Stimulated activated CD4-positive, alpha-beta T cell treated with anti-CD3 and anti-CD28 coated beads, Interleukin-4, amount 100 ng/mL, for 24 hours (primary cell): ENCODE measurements around the gene RAD18.

Source experiments
- DNase-seq: peaks from one replicate; pipeline ENCODE4 v3.0.0-alpha.2; 2020

The RAD18 gene, protein sequence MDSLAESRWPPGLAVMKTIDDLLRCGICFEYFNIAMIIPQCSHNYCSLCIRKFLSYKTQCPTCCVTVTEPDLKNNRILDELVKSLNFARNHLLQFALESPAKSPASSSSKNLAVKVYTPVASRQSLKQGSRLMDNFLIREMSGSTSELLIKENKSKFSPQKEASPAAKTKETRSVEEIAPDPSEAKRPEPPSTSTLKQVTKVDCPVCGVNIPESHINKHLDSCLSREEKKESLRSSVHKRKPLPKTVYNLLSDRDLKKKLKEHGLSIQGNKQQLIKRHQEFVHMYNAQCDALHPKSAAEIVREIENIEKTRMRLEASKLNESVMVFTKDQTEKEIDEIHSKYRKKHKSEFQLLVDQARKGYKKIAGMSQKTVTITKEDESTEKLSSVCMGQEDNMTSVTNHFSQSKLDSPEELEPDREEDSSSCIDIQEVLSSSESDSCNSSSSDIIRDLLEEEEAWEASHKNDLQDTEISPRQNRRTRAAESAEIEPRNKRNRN

DNA sequence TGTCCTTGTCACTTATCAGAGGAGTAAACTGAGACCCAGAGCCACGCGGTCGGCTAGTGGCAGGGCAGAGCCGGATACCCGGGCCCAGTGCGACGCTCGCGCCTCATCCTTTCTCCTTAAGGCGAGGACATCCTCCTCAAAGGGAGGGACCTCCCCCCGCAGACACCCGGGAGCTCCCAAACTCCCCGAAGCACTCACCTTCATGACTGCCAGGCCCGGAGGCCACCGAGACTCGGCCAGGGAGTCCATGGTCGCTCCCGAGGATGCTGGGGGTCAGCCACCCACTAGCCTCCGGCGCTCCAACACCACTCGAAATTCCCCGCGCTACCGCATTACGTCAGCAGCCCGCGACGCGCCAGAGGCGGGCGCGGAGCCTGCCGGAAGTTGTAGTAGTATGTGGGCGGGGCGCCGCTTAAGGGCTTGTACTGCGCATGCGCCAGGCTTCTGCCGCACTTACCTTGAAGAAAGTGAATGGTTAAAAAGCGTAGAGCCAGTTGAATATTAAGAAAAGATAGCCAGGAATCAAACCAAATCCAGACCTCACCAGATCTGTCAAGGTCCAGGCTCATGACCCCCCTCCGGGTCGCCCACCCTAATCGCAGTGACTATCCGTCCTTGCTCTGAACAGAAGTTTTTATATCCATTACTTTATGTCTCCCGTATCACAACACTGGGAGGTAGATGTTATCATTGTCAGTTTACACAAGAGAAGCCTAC is at the start of gene RAD18:
Gene RAD18 (minus strand): TSS at position 336 of the 717 bp plus-strand sequence. CDS start 87 bp downstream, at position 249.
- DNase-seq = peak; percentile 92

DNA sequence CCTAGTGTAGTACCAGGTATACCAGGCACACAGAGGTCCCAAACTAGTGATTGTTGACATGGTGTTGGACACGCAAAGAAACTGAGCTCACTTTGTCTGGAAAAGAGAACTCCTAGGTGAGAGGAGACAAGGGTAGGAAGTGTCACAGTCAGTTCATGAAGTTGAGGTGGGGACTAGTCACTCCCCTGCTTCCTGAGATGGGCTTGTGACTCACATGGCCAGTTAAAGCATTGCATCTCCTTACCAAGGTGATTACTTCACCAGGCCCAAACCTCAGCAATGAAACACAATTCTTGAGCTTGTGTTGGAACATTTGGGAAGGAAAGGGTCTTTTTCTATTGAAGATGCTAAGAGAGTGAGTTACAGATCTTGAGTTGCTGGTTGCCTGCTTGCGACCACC is 49.2 kb upstream of the RAD18 start:
- no peak for DNase-seq

DNA sequence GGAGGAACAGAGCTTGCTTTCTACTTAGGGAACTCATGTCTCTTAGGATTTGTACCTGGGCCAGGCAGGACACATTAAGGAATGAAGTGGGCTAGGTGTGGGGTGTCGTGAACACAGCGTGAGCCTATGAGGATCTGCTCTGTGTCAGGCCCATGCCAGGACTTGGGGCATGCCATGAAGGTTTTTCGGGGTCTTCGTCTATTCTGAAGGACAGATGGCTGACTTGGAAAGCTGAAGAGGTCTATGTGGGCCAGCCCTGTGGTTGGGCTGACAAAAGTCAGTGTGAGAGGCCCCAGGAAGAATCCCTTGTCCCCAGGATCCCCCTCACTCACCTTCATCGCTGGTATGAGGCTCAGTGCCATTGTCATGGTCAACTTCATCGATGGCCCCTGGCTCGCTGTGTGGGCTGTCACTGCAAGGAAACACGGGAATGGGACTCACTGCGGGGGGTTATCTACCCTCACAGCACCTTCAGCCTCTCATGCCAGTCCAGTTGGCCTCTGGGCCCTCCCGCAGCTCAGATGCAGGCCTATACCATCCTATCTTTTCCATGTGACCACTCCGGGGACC is 46.8 kb upstream of the RAD18 start:
- no peak for DNase-seq

DNA sequence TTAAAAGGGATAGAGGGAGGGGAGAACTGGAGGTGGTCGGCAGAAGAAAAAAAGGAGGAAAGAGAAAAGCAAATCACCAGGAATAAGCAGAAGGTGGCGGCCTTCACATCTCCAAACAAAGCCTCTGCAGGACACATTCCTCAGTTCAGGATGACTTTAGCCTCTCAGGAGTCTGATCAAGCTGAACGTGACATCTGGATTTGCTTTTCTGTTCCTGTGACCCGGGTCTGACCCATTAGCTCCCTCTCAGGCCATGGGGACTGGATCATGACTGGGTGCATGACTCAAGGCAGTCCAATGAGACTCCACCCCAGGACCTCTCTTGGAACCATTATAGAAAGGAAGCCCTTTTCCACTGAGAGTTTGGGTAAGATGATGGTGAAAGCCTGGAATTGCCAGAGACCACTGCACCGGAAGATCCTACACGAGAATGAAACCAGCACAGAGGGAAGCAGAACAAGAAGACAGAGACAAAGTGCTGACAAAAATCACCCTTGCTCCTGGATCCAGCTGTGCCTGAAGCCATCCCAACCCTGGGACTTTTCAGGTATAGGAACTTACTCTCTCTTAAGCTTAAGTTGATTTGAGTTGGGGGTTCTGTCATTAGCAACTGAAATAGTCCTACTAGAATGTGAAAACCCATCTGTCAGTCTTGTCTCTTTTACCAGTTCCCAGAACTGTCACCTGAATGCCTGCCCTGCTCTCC is 45.4 kb upstream of the RAD18 start:
- DNase-seq = no peak

DNA sequence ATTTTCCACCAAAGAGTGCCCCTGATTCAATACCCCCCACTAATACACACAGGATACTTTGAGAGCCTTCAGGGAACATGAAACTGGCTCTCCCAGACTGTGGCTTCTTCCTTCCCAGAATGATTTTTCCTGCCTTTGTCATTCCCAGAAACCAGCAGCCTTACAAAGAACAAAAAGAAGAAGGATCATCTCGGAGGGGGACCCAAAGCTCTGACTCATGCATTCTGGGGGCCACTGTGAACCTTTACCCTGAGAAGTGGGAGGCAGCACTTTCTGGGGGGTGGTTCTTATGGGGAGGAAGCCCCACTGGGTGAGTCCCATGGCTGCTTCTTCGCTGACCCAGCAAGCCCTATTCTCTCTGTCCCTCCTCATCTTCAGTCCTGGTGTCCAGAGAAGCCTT is 44.7 kb upstream of the RAD18 start:
- no peak for DNase-seq

DNA sequence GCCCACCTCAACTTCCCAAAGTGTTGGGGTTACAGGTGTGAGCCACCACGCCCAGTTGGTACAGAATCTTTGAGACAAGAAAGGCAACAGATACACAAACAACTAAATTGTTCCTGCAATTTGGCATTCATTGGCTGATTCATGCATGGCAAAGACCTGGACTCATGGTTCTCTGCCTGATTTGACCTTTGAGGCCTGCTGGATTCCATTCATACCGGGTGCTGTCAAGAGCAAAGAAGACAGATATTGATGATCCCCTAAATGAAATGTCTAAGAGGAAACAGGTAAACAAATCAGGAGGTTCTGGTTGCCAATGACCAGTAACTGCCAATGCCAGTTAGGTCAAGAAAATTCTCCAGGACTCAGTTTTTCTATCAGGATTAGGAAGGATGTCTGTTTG is 43.9 kb upstream of the RAD18 start:
- DNase-seq = no peak

DNA sequence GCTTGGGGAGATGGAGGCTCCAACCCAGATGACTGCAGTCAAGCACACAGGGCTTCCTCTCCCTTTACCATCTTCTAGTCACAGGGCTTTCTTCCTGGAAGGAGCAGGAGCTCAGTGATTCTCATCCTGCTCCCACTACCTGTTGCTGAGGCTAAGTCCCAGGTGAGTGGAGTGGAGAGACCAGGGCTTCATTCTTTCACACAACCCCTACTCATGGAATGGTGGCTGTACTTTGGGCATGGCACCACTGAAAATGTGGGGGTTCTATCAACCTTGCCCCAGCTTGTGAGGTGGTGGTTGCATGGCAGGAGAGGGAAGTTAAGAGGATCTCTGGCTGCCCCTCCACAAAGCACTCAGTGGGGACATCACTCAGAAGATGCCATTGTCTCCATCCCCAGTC is 36.8 kb upstream of the RAD18 start:
- no peak for DNase-seq

DNA sequence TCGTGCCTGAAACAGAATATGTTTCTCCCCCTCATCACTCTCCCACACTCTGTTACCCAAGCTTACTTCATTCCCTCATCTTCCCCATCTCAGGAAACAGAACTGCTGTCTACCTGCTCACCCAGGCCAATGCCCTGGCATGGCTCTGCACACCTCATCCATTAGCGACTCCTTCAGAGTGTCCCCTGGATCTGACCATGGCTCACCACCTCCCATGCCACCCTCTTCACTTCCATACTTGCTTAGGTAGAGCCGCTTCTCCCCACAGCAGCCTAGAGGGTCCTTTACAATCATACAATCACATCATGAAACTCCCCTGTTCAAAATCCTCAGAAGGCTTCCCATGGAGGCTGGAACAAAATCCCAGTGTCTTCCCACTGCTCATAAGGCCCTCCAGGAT is 33.9 kb upstream of the RAD18 start:
- no peak for DNase-seq

DNA sequence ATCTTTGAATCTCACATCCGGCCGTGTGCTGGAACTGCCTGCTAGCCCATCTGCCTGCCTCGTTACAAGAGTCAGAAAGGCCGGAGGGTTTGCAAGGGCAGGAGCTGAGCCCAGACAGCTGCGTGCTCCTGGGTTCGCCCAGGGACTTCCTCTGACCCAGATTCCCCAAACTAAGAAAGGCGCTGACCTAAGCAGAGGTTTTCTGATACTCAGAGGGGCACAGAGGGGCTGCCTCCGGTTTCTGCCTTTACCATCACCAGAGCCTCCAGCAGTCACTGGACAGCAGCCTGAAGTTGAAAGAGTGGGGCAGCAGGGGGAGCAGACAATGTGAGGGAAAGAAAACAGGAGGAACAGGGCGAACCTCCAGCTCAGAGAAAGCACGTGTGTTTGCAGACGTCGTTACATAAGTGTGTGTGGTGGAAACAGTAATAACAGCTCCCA is 33.4 kb upstream of the RAD18 start:
- DNase-seq = no peak

DNA sequence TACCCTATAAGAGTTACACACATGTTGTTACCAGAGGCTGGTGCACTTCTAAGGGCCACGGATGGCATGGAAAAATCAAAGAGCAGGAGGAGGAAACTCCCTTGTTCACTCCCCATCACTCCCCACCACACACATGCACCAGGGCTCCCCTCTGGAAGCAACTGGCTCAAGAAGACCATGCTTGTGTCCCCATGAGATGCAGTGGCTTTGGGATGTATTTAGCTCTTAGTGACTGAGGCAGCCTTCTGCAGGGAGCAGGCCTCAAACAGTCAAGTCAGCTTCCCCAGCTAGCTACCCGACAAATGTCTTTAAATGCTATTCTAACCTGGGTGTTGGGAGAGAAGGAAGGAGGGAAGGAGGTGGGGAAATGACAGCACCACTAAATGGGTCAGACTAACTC is 32.9 kb upstream of the RAD18 start:
- DNase-seq = no peak

DNA sequence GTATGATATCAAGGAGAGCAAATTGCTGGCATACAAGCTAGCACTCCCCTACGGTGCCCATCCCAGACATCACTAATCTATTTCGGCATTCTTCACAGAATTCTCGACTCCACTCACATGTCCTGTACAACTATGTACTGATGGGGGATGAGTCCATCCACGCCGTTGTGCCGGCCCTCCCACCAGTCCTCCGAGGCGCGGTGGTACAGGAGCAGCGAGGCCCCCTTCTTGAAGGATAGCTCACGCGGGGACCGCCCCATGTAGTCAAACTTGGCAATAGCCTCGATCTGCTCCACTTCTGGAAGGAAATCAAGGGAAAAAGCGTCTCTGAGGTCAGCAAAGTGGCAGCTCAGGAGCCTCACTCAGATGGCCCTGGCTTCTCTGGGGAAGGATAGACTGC is 31.0 kb upstream of the RAD18 start:
- no peak for DNase-seq

DNA sequence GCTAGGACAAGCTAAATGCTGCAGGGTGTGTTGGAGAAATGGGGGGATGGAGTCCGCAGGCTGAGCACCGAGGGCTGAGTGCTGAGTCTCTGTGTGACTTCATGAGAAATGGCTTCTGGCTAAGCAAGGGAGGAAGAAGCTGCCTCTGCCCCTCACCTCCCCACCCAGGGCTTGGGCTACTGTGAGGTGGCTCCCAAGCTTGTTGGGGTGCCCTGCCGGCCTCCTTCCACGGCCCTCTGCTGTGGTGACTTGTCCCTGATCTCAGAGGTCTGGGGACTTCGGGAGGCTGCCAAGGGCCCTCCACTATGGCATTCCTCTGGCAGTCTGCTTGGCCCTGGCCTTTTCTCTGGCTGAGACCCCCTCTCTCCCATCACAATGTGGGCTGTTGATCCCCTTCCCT is 30.1 kb upstream of the RAD18 start:
- no peak for DNase-seq

DNA sequence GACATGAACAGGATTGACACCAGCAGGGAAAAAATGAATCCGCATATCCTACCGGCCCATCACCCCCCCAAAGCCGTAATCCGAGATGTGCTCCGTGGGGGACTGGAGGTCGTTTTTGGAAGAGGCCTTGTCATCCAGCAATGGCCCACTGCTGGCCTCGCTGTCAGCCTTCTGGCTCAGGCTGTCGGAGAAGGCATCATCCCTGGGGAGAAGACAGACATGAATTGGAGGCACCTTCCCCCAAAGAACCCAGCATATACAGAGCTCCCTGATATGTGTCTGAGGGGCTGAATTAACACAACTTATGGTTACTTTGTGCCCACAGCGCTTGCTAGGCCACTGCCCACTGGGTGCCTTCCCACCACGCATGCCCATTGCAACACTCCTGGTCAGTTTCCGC is 29.6 kb upstream of the RAD18 start:
- DNase-seq = no peak

DNA sequence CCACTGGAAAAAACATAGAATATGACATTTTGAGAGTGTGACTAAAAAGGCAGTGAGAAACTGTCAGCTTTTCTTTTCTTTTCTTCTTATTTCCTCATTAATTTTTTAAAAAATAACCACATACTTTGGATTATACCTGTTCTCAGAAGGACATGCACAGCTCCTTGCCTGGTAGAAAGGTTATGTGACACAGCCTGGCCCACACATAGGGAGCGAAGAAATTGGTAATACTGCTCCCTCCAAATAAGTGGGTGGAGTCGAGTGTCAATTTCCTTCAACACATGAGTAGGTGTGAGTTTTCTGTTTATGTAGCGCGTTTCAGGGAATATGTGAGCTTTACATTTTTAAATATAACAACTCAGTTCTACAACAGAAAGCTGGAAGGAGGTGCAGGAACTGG is 28.9 kb upstream of the RAD18 start:
- no peak for DNase-seq

DNA sequence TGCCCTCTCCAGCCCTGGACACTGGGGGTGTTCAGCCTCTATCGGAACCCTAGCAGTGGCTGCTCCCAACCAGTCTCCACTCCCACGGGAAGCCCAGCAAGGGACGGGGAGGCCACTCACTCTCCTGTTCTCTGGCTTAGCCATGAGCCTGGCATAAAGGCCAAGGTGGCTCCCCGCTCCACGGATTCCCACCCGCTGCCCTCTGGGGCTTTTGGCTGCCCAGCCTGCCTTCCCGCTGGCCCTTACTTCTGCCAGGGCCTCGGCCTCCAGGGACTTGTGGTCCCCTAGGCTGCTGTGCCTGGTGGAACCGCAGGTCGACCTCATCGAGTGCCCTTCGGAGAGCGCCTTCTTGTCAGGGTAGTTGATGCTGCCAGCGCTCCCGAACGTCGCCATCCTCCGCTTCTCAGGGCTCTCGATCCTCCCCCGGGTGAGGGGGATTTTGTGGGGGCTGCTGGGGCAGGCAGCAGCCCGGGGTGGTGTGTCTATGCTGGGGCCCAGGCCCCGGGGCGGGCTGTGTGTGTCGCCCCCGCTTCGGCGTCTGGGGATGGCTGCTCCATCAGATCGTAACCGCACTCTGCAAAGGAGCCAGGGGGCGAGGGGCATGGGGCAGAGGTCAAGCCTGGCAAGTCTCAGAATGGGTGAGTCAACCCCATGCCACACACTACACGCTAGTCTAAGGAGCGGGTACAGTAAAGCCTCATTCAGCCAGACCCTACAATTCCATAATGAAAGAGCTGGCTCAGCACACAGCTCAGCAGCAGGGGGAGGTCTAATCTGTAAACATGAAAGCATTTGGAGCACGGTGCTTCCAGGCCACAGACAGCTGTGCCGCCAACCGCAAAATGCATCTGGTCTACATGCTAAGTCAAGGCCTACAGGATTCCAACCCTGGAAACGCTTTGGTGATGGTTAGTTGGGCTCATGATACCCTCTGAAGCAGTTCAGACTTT is 27.3 kb upstream of the RAD18 start:
- DNase-seq = no peak

DNA sequence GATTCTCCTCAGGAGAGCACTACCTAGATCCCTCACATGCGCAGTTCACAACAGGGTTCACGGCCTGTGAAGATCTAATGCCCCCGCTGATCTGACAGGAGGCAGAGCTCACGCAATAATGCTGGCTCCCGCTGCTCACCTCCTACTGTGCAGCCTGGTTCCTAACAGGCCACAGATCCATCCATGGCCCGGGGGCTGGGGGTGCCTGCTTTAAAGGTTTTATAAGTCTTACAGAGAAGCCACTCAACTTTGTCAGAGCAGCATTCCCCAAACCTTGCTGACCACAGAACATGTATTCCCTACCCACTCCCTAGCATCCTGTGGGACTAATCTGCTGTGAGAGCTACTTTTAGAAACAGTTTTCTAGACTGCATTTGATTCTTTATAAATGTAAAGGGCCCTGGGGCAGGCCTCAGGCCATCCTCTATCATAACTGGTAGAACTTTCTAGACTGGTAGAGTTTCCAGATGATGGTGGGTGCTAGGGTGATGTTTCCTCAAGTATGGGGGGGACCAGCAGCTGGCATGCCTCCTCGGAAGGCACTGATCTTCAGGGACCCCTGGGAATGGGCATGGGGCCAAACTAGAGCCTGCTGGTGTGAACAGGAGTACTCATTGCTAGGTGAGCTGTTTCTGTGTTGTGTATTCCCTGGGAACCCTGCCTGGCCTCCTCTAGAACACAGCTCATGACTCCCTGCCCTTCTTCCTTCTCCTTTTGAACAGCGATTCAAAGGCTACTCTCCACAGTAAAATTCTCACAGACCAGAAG is 25.7 kb upstream of the RAD18 start:
- DNase-seq = no peak

DNA sequence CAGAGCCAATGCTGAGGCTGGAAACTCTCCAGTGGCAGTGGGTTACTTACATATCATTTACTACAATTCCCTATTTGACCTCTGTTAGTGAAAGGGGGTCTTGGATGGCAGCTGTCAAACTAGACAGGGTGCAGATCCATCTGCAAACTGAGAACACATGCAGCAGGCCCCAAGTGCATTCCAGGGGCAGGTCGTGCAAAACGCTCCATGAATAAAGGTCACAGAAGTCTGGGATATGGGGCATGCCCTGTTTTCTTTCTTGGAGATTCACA is 25.0 kb upstream of the RAD18 start:
- DNase-seq = no peak

DNA sequence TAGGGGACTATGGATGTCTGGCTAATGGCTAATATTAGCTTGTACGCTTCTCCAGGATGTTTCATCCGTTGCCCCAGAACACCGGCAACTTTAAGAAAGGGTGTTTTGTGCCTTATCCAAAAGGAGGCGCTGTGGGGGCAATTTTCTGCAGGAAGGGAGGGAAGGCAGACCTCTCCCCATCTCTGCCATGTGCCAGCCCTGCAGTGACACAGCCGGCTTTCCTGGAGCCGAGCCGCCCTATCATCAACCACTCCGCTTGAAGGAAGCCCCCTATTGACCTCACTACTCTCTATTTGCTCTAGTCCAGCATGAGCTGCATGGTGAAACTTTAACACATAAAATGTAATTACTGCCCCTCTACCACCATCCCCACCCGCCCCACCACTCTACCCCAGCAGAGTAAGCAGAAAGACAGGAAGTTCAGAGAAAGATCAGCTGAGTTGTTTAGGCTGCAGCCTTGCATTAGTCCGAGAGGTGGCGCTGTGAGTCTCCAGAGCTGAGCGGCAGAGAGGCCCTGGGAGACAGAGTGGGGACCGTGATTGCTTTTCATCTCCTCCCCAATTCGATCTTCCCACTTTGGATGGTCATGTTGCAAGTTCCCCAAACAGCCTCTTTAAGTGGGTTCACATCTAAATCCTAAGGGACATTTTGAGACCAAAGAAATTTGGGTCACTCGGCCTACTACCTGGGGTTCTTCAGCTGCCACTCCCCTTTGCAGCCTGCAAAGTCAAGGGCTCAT is 24.5 kb upstream of the RAD18 start:
- peak; percentile 55 for DNase-seq

DNA sequence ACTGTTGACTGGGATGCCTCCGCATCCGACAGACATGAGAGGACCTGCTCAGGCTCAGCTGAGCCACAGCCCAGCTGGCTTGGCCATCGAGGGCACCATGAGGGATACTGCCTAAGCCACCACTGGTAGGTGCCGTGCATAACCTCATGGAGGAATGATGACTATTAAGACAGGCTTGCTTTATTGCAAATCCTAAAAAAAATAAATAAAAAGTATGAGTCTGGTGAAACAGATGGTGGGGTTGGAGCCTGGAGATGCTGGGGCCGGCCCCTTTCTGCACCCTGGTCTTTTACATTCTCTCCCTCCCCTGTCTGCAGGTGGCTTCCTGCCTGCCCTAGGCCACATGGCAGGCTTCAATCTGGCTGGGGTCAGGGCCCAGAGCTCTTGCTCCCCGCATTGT is 24.0 kb upstream of the RAD18 start:
- DNase-seq = no peak

DNA sequence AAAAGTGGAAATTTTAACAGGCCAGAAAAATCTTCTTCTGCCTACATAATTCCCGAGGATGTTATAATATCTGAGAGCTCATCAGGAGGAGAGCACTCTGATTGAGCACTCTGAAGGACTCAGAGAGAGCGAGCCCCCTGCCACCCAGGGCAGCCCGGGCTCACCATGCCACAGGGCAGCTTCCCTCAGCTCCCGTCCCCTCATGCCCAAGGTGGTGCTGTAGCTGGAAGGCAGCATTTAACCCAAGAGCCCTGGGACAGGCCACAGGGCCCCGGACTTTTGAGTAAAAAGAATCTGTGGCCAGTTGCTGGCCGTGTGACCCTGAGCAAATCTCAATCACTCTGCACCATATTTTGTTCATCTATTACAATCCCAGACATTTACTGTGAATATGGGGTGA is 23.5 kb upstream of the RAD18 start:
- DNase-seq = no peak

DNA sequence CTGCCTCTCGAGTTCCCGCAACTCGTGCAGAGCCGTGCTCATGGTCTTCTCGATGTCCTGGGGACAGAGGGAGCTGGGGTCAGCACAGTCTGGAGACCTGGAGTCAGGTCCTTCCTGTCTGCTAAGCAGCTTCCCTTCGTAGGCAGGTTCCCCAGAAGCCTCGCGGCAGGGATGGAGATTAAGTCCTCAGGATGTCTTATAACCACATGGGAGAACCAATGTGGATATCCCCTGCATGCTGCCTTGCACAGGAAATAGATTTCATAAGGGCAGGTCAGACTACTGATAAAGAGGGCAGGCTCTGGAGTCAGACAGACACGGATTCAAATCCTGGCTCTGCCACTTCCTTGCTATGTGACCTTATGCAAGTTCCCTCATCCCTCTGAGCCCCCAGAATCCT is 22.6 kb upstream of the RAD18 start:
- DNase-seq = no peak
